Heart left ventricle (tissue), 13 donors: ENCODE data around the gene POLR2J2.
"Not testable (repeated sequence)": the region's sequence is repeated elsewhere in the genome, so short reads cannot be mapped to it uniquely, and the experiment has no call there.

Source experiments
- POLR2A ChIP-seq, 2 donors: fragments of 450-650 bp; IDR thresholded peaks; one replicate each; pipeline ENCODE4 v1.6.1; 2017; ENCODE audit warnings: antibody characterized with exemption in 2 of 2, mild to moderate bottlenecking in 2 of 2, moderate library complexity in 2 of 2
- TF ChIP-seq, protein P1 (sequence below), 12 donors: fragments of 200-600 bp; sonication (generic) in 4 of 12; IDR thresholded peaks; one replicate each; pipeline versions ENCODE4 v1.5.0 to v1.8.0; 2018 to 2022; ENCODE audit warnings: antibody characterized with exemption in 12 of 12, mild to moderate bottlenecking in 5 of 12
- donor health status: ischemic (EF 13 %, LVEDD 7.1; RV severe dilation, severe dysfunction).
- donor health status: DM: no; HTN: yes; CAD: no.
- donor health status: DM: no; HTN: no; CAD: no.
- donor health status: ischemic (EF 25% LVEDD 6.9; RV normal size, moderate dysfunction).
- donor health status: ischemic (EF 25% LVEDD 5.7; RV mildly dilated, moderate dysfunction).
- donor health status: ischemic (EF 35%, LVEDD 5.7; RV mildly dilated, moderate dysfunction).
- donor health status: nonischemic (EF 11% LVEDD 7.7; RV severe dilation, severe dysfunction).
- donor health status: DM: yes; HTN: yes; CAD: no.
- donor health status: PGD.
- donor health status: ischemic (EF 29% LVEDD 5.4; RV normal size, mild dysfunction).
- donor health status: nonischemic (EF 23%, LVEDD 6.1; RV moderate dilation, normal function).

GRCh38 chr7:102636956-102637355 is 34.5 kb downstream of the POLR2J2 start:
- TF ChIP-seq, protein P1, sequence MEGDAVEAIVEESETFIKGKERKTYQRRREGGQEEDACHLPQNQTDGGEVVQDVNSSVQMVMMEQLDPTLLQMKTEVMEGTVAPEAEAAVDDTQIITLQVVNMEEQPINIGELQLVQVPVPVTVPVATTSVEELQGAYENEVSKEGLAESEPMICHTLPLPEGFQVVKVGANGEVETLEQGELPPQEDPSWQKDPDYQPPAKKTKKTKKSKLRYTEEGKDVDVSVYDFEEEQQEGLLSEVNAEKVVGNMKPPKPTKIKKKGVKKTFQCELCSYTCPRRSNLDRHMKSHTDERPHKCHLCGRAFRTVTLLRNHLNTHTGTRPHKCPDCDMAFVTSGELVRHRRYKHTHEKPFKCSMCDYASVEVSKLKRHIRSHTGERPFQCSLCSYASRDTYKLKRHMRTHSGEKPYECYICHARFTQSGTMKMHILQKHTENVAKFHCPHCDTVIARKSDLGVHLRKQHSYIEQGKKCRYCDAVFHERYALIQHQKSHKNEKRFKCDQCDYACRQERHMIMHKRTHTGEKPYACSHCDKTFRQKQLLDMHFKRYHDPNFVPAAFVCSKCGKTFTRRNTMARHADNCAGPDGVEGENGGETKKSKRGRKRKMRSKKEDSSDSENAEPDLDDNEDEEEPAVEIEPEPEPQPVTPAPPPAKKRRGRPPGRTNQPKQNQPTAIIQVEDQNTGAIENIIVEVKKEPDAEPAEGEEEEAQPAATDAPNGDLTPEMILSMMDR (IDR thresholded peaks at IDR 0.05) = not testable (repeated sequence)
- TF ChIP-seq POLR2A (IDR thresholded peaks at IDR 0.05) = not testable (repeated sequence)
